ENCODE measurements around the gene LAMTOR2. TPM values are rescaled to one million over a fixed set of nuclear protein-coding genes. Genes with fewer than 3 reads are reported as not detected.
A peak's percentile ranks its signal among the peaks of the same experiment; 100 is the strongest.

Gene LAMTOR2
- total and polyA plus RNA-seq, 12 donors: 49.4 to 105 (median 61.1) TPM

GRCh38 chr1:156095906-156096508 is 41.4 kb downstream of the LAMTOR2 start:
- Histone ChIP-seq H3K4me3 (no peak overlapping the region), H3K4me1 (peaks cover 18 to 36% (median 27%) of the 10 kb centered on the region in 9 donors), H3K27ac (peak overlapping the region in 8 of 10 donors; percentile 80 to 93 (median 87)), H3K36me3 (no peaks in the 10 kb centered on the region), H3K9me3 (no peaks in the 10 kb centered on the region), H3K27me3 (no peaks in the 10 kb centered on the region)
- 75 to 80% methylated on average over 3 of the region's 3 CpGs for WGBS, 2 donors
- ATAC-seq: no peak
- TF ChIP-seq CTCF (IDR thresholded peaks at IDR 0.05): no peak
- intact Hi-C loops (cut with DNase I): loop anchor here (1.0 to 5.0 kb wide), 4 partner anchors 33 to 36 kb away; no protein-coding TSS in a partner anchor
- DNase-seq: no peak

- H3K27me3 ChIP-seq: no peaks in the 10 kb centered on the region
- intact Hi-C loops (cut with DNase I): loop anchor here (1.0 to 5.0 kb wide), 4 partner anchors 32 to 35 kb away; no protein-coding TSS in a partner anchor
- ATAC-seq: peak; percentile 93 to 98 (median 96)
- 15 to 27% methylated on average over 14 of the region's 14 CpGs for WGBS, 2 donors
- no peaks in the 10 kb centered on the region for H3K9me3 ChIP-seq
- peak; percentile 92 to 93 for DNase-seq
- peak overlapping the region in 3 of 10 donors; percentile 13 to 19 (median 19) for H3K4me3 ChIP-seq
- H3K36me3 ChIP-seq: no peaks in the 10 kb centered on the region
- peaks cover 18 to 44% (median 34%) of the 10 kb centered on the region in 9 donors for H3K4me1 ChIP-seq
- peak overlapping the region; percentile 62 to 93 (median 85) for H3K27ac ChIP-seq
- TF ChIP-seq CTCF (IDR thresholded peaks at IDR 0.05): peak; percentile 89 to 99 (median 98)
Measured at GRCh38 chr1:156096640-156097391, 42.2 kb downstream of the LAMTOR2 start.

- WGBS, 2 donors: 85 to 86% methylated on average over 9 of the region's 9 CpGs
- H3K27me3 ChIP-seq: no peaks in the 10 kb centered on the region
- peak overlapping the region; percentile 62 to 93 (median 85) for H3K27ac ChIP-seq
- H3K4me1 ChIP-seq: peaks cover 23 to 52% (median 43%) of the 10 kb centered on the region in 9 donors
- no peaks in the 10 kb centered on the region for H3K9me3 ChIP-seq
- no peaks in the 10 kb centered on the region for H3K36me3 ChIP-seq
- ATAC-seq (peak in 4 of 8 donors; percentile 2 to 11 (median 8)), DNase-seq (no peak)
- intact Hi-C loops (cut with DNase I): loop anchor here in 5 of 10 donors (2.0 to 5.0 kb wide), 3 partner anchors 31 to 35 kb away; no protein-coding TSS in a partner anchor
- TF ChIP-seq CTCF (IDR thresholded peaks at IDR 0.05): no peak
- no peak overlapping the region for H3K4me3 ChIP-seq
Measured at GRCh38 chr1:156097499-156098178, 43.1 kb downstream of the LAMTOR2 start.

- intact Hi-C loops (cut with DNase I): loop anchor here in 1 of 10 donors (5.0 kb wide), 1 partner anchor 34 kb away; no protein-coding TSS in a partner anchor
- H3K27me3 ChIP-seq: no peaks in the 10 kb centered on the region
- TF ChIP-seq CTCF (IDR thresholded peaks at IDR 0.05): no peak
- no peak overlapping the region for H3K4me3 ChIP-seq
- DNase-seq: no peak
- H3K36me3 ChIP-seq: no peaks in the 10 kb centered on the region
- no peak overlapping the region for H3K27ac ChIP-seq
- ATAC-seq: no peak
- H3K4me1 ChIP-seq: peaks cover 35 to 63% (median 54%) of the 10 kb centered on the region in 9 donors
- H3K9me3 ChIP-seq: no peaks in the 10 kb centered on the region
- 80 to 95% methylated on average over 2 of the region's 2 CpGs for WGBS, 2 donors
Measured at GRCh38 chr1:156098784-156099183, 44.2 kb downstream of the LAMTOR2 start.

Measured in heart right ventricle (tissue), 16 donors.